Spleen (tissue), 7 donors: ENCODE measurements around the gene PTPDC1.

ENCODE experiments used
- CTCF ChIP-seq, 11 experiments: fragments of 200-600 bp in 7 of 11; fragments of 450-650 bp in 4 of 11; sonication (generic) in 4 of 11; IDR thresholded peaks in 8 of 11; conservative IDR thresholded peaks in 3 of 11; 1 replicate in 7 of 11; 2 replicates in 4 of 11; pipeline versions ENCODE4 v1.4.0 to v1.8.0; 2016 to 2021; ENCODE audit warnings: antibody characterized with exemption in 11 of 11, inconsistent platforms in 4 of 11, mild to moderate bottlenecking in 1 of 11
- POLR2A ChIP-seq, 3 donors: fragments of 450-650 bp; IDR thresholded peaks; one replicate each; pipeline ENCODE4 v1.5.1; 2017; ENCODE audit warnings: antibody characterized with exemption in 3 of 3, mild to moderate bottlenecking in 1 of 3
- POLR2AphosphoS5 ChIP-seq, 3 donors: sonication (generic); formaldehyde crosslinking; IDR thresholded peaks; one replicate each; pipeline ENCODE4 v1.5.1; 2017; ENCODE audit warnings: antibody characterized with exemption in 3 of 3
- donor health status: DM: no; HTN: no; CAD: no; lungs with moderate emphysema.
- donor health status: DM: no; HTN: no; CAD: no.
- donor health status: DM: no; HTN: no; CAD: no.

- no peak for TF ChIP-seq CTCF (IDR thresholded peaks at IDR 0.05 in 8 of 11, conservative IDR thresholded peaks at IDR 0.05 in 3 of 11)
- no peak for TF ChIP-seq POLR2AphosphoS5 (IDR thresholded peaks at IDR 0.05)
- no peak for TF ChIP-seq POLR2A (IDR thresholded peaks at IDR 0.05)
Measured at GRCh38 chr9:94156348-94157049, 72.2 kb downstream of the PTPDC1 start.
